ENCODE measurements around the gene ZNF563. TPM values are rescaled to one million over a fixed set of nuclear protein-coding genes. Genes with fewer than 3 reads are reported as not detected.

ZNF563 gene
- total and polyA plus RNA-seq, 2 donors (not counting 1 experiment from before 2014, with no cell fraction given): 1.5 to 7.3 TPM

DNA sequence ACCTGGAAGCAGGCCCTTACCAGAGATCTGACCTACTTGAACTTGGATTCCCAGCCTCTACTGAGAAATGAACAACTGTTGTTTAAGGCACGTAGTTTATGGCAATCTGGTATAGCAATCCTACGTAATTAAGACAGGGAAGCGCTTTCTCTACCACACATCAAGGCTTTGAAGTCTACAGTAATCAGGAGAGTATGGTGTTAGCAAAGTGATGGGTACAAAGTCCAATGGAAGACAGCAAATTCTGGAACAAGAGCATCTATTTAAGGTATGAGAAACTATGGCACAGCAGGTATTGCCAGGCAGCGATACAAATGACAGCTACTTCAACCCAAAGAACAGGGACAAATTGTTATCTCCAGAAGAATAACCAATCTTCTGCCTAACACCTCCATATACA is 3.1 kb downstream of the ZNF563 start:
- CTCF ChIA-PET: interaction anchor here (0.6 kb wide), 1 partner anchor 406 kb away, joined by 3 read pairs; no protein-coding TSS in a partner anchor
- no peak overlapping the region for H3K4me2 ChIP-seq (replicated peaks; ENCODE audit: low read depth, low read length, poor library complexity, severe bottlenecking)
- no peak overlapping the region for H3K4me3 ChIP-seq (ENCODE audit: control extremely low read depth in 1 of 5, extremely low read depth in 1 of 5, insufficient read depth in 1 of 5, low read depth in 2 of 5, low read length in 4 of 5)
- intact Hi-C loops (cut with micrococcal nuclease): no loop called here
- H3K27me3 ChIP-seq (replicated peaks in 1 of 4; ENCODE audit: control extremely low read depth in 1 of 4, control insufficient read depth in 3 of 4, insufficient read depth in 4 of 4, low read length in 3 of 4): no peaks in the 10 kb centered on the region
- H3K4me1 ChIP-seq (ENCODE audit: control insufficient read depth in 2 of 2, insufficient read depth in 2 of 2, low read length in 2 of 2): peaks cover 30 to 35% of the 10 kb centered on the region in 2 donors
- POLR2A ChIA-PET: interaction anchor here (0.6 kb wide), 2 partner anchors 34 to 111 kb away, joined by 4 to 5 read pairs; no protein-coding TSS in a partner anchor
- TF ChIP-seq, protein P1, sequence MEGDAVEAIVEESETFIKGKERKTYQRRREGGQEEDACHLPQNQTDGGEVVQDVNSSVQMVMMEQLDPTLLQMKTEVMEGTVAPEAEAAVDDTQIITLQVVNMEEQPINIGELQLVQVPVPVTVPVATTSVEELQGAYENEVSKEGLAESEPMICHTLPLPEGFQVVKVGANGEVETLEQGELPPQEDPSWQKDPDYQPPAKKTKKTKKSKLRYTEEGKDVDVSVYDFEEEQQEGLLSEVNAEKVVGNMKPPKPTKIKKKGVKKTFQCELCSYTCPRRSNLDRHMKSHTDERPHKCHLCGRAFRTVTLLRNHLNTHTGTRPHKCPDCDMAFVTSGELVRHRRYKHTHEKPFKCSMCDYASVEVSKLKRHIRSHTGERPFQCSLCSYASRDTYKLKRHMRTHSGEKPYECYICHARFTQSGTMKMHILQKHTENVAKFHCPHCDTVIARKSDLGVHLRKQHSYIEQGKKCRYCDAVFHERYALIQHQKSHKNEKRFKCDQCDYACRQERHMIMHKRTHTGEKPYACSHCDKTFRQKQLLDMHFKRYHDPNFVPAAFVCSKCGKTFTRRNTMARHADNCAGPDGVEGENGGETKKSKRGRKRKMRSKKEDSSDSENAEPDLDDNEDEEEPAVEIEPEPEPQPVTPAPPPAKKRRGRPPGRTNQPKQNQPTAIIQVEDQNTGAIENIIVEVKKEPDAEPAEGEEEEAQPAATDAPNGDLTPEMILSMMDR (IDR thresholded peaks at IDR 0.05): no peak
- no peak for TF ChIP-seq EZH2 (IDR thresholded peaks at IDR 0.05; ENCODE audit: borderline replicate concordance, insufficient read depth, low read depth, low read length, poor library complexity, severe bottlenecking)
- H3K27ac Mint-ChIP-seq: peak overlapping the region; percentile 50
- no peaks in the 10 kb centered on the region for H3K27me3 Mint-ChIP-seq
- H3K27ac ChIP-seq (ENCODE audit: low read length in 2 of 2): peak overlapping the region; percentile 16 to 86
- DNase-seq (no peak), ATAC-seq (ENCODE audit: low read depth) (no peak)
- H3K4me3 Mint-ChIP-seq: peak overlapping the region; percentile 20
- no peaks in the 10 kb centered on the region for H3K9me3 ChIP-seq (ENCODE audit: control extremely low read depth in 1 of 3, control insufficient read depth in 2 of 3, insufficient read depth in 1 of 3, low read length in 2 of 3)
- no peaks in the 10 kb centered on the region for H4K20me1 ChIP-seq (ENCODE audit: control insufficient read depth, insufficient read depth, low read length, poor library complexity, severe bottlenecking)
- peaks cover 0 to 3% of the 10 kb centered on the region in 2 experiments for H3K36me3 ChIP-seq (replicated peaks in 1 of 2; ENCODE audit: control extremely low read depth in 1 of 2, control insufficient read depth in 1 of 2, extremely low read depth in 1 of 2, insufficient read depth in 2 of 2, low read length in 1 of 2)
- WGBS (ENCODE audit: insufficient coverage): 100% methylated on average over 1 of the region's 4 CpGs
- H3K9me3 Mint-ChIP-seq (ENCODE audit: insufficient read depth): no peaks in the 10 kb centered on the region
- H2AFZ ChIP-seq (ENCODE audit: insufficient read depth, low read depth, low read length, poor library complexity, severe bottlenecking): no peak overlapping the region
- peaks cover 40% of the 10 kb centered on the region for H3K4me1 Mint-ChIP-seq
- H3K79me2 ChIP-seq (ENCODE audit: control insufficient read depth, insufficient read depth, low read length): peaks cover 30% of the 10 kb centered on the region
- H3K9ac ChIP-seq (ENCODE audit: low read length): no peak overlapping the region

DNA sequence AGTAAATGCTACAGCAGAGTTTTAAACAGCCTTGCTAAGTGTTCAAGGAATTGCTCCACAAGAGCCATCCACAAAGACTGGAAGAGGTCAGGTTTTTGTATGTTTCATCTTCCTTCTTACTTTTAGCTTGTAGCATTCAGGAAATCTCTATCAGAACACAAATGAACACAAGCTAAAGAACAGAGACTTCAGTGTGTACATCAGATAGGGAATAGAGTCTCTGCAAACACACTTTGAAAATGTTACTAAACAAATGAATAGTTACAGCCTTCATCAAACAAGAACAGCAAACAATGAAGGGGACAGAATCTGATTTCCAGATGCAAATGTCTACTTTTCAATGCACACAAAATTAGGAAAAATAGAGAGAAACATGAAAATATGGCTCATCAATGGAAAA is 7.7 kb downstream of the ZNF563 start:
- Histone ChIP-seq H2AFZ (ENCODE audit: insufficient read depth, low read depth, low read length, poor library complexity, severe bottlenecking) (no peak overlapping the region), H3K9ac (ENCODE audit: low read length) (no peak overlapping the region), H3K4me1 (ENCODE audit: control insufficient read depth in 2 of 2, insufficient read depth in 2 of 2, low read length in 2 of 2) (peaks cover 6 to 7% of the 10 kb centered on the region in 2 donors), H3K4me3 (ENCODE audit: control extremely low read depth in 1 of 5, extremely low read depth in 1 of 5, insufficient read depth in 1 of 5, low read depth in 2 of 5, low read length in 4 of 5) (no peak overlapping the region), H3K36me3 (replicated peaks in 1 of 2; ENCODE audit: control extremely low read depth in 1 of 2, control insufficient read depth in 1 of 2, extremely low read depth in 1 of 2, insufficient read depth in 2 of 2, low read length in 1 of 2) (peaks cover 0 to 10% of the 10 kb centered on the region in 2 experiments), H4K20me1 (ENCODE audit: control insufficient read depth, insufficient read depth, low read length, poor library complexity, severe bottlenecking) (no peaks in the 10 kb centered on the region), H3K4me2 (replicated peaks; ENCODE audit: low read depth, low read length, poor library complexity, severe bottlenecking) (no peak overlapping the region), H3K9me3 (ENCODE audit: control extremely low read depth in 1 of 3, control insufficient read depth in 2 of 3, insufficient read depth in 1 of 3, low read length in 2 of 3) (peaks cover 0 to 8% (median 5%) of the 10 kb centered on the region in 3 donors), H3K27ac (ENCODE audit: low read length in 2 of 2) (no peak overlapping the region), H3K79me2 (ENCODE audit: control insufficient read depth, insufficient read depth, low read length) (peaks cover 49% of the 10 kb centered on the region), H3K27me3 (replicated peaks in 1 of 4; ENCODE audit: control extremely low read depth in 1 of 4, control insufficient read depth in 3 of 4, insufficient read depth in 4 of 4, low read length in 3 of 4) (no peaks in the 10 kb centered on the region)
- TF ChIP-seq EZH2 (IDR thresholded peaks at IDR 0.05; ENCODE audit: borderline replicate concordance, insufficient read depth, low read depth, low read length, poor library complexity, severe bottlenecking): no peak
- TF ChIP-seq, protein P1 (IDR thresholded peaks at IDR 0.05): no peak
- no peak for ATAC-seq (ENCODE audit: low read depth)
- Mint-ChIP-seq H3K9me3 (ENCODE audit: insufficient read depth) (no peaks in the 10 kb centered on the region), H3K4me3 (no peak overlapping the region), H3K27me3 (no peaks in the 10 kb centered on the region), H3K4me1 (peaks cover 12% of the 10 kb centered on the region), H3K27ac (no peak overlapping the region)
- DNase-seq: no peak
- intact Hi-C loops (cut with micrococcal nuclease): no loop called here
- ChIA-PET CTCF (no interaction called here), POLR2A (no interaction called here)

Data from B cell (primary cell).